ENCODE results near the gene RABIF.

RABIF gene

DNA sequence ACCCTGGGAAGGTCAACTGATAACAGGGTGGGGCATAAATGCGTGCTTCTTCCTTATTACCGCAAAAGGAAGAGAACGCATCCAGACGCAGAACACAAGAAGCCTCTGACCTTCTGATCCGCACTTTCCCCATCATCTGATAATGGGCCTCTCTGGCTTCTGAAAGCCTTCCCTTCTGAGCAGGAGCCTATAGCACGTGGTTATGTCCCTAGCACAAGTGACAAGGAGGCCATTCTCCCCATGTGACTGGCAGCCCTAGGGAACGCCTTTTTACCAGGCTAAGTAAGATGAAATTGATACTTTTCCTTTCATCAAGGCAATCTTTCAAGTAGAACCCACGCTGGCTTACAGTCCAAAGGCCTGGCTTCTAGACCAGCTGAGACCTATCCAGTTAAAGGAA, 34.2 kb downstream of the RABIF start:
- no peaks in the 10 kb centered on the region for H3K27me3 ChIP-seq (ENCODE audit: insufficient read depth, low read depth)
- H3K9ac ChIP-seq = no peak overlapping the region
- H3K4me2 ChIP-seq = no peak overlapping the region
- TF ChIP-seq, protein P1, sequence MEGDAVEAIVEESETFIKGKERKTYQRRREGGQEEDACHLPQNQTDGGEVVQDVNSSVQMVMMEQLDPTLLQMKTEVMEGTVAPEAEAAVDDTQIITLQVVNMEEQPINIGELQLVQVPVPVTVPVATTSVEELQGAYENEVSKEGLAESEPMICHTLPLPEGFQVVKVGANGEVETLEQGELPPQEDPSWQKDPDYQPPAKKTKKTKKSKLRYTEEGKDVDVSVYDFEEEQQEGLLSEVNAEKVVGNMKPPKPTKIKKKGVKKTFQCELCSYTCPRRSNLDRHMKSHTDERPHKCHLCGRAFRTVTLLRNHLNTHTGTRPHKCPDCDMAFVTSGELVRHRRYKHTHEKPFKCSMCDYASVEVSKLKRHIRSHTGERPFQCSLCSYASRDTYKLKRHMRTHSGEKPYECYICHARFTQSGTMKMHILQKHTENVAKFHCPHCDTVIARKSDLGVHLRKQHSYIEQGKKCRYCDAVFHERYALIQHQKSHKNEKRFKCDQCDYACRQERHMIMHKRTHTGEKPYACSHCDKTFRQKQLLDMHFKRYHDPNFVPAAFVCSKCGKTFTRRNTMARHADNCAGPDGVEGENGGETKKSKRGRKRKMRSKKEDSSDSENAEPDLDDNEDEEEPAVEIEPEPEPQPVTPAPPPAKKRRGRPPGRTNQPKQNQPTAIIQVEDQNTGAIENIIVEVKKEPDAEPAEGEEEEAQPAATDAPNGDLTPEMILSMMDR (conservative IDR thresholded peaks at IDR 0.05; ENCODE audit: low read depth, low read length) = no peak
- no peaks in the 10 kb centered on the region for H4K20me1 ChIP-seq (ENCODE audit: insufficient read depth)
- H3K36me3 ChIP-seq (ENCODE audit: insufficient read depth) = no peaks in the 10 kb centered on the region
- no peaks in the 10 kb centered on the region for H3K4me1 ChIP-seq (ENCODE audit: low read depth, poor library complexity, severe bottlenecking)
- H3K79me2 ChIP-seq (ENCODE audit: insufficient read depth, low read depth) = no peaks in the 10 kb centered on the region
- H2AFZ ChIP-seq (ENCODE audit: low read depth) = no peak overlapping the region
- no peak overlapping the region for H3K4me3 ChIP-seq (IDR thresholded peaks at IDR 0.05; ENCODE audit: insufficient read depth, low read depth, low read length)
- no peak overlapping the region for H3K27ac ChIP-seq

DNA sequence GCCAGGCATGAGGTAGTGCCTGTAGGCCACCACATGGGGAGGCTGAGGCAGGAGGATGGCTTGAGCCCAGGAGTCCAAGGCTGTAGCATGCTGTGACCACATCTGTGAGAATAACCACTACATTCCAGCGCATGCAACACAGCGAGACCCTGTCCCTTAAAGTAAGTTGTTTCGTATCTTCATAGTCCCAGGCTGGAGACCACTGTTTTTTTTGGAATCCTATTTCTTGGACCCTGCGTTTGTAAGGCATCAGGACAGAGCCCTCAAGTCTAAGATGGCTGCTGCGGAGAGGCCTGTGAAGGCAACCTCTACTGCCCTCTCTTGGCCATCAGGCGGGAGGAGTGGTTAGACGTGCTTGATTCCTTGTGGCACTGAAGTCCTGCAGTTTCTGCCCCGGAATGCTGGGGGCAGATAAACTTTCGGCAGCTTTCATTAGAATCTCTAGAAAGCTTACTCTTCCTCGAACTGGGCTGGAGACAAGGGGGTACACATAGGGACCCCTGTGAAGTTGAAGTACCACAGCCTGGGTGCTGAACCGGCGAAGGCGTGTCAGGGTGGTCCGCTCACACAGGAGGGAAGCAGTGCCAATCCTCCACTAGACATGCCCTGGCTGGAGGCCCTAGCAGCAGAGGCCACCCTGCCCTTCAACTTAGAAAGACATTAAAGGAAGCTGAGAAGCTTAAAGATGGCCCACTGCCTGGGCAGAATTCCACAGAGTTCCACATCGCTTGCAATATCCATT, 36.6 kb downstream of the RABIF start:
- Histone ChIP-seq H3K4me2 (no peak overlapping the region), H4K20me1 (ENCODE audit: insufficient read depth) (no peaks in the 10 kb centered on the region), H3K9ac (no peak overlapping the region), H3K4me1 (ENCODE audit: low read depth, poor library complexity, severe bottlenecking) (no peaks in the 10 kb centered on the region), H3K27me3 (ENCODE audit: insufficient read depth, low read depth) (no peaks in the 10 kb centered on the region), H2AFZ (ENCODE audit: low read depth) (no peak overlapping the region), H3K79me2 (ENCODE audit: insufficient read depth, low read depth) (no peaks in the 10 kb centered on the region), H3K36me3 (ENCODE audit: insufficient read depth) (no peaks in the 10 kb centered on the region), H3K27ac (no peak overlapping the region), H3K4me3 (IDR thresholded peaks at IDR 0.05; ENCODE audit: insufficient read depth, low read depth, low read length) (no peak overlapping the region)
- TF ChIP-seq, protein P1 (conservative IDR thresholded peaks at IDR 0.05; ENCODE audit: low read depth, low read length) = peak; percentile 27; the same call in 1 of the 2 replicates

DNA sequence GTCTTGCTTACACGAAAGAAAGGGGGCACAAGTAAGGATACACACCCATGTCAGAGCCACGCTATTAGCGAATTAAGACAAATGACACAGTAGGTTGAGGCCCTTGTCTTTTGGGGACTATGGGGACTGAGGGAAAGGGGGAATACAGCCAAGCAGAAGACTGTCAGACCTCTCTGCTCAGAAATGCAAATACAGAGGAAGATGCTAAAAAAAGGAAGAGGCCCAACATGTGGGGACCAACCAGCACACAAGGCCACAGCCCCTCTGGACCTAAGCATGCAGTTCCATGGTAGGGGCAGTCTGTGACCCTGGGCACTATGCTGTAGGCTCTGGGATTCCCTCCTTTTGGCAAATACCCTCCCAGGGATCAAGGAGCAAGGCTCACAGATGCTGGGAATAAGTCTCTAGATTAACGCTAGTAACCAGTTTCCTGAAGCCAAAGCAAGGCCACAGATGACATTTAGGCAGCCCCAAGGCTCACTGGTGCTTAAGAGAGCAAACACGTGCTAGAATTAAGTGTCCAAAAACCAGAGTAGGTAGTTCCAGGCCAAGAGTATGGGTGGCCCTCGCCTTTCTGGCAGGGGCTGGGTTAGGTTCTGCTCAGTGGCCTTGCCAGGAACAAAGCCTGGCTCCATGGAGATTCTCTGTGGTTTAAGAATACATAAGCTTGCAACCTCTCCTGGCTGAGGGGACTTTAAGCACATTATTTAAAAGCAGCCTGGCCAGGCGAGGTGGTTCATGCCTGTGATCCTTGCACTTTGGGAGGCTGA, 38.2 kb downstream of the RABIF start:
- Histone ChIP-seq H3K36me3 (ENCODE audit: insufficient read depth) (no peaks in the 10 kb centered on the region), H3K27ac (no peak overlapping the region), H3K79me2 (ENCODE audit: insufficient read depth, low read depth) (no peaks in the 10 kb centered on the region), H3K9ac (no peak overlapping the region), H3K4me3 (IDR thresholded peaks at IDR 0.05; ENCODE audit: insufficient read depth, low read depth, low read length) (no peak overlapping the region), H3K4me2 (no peak overlapping the region), H3K27me3 (ENCODE audit: insufficient read depth, low read depth) (no peaks in the 10 kb centered on the region), H4K20me1 (ENCODE audit: insufficient read depth) (no peaks in the 10 kb centered on the region), H2AFZ (ENCODE audit: low read depth) (no peak overlapping the region), H3K4me1 (ENCODE audit: low read depth, poor library complexity, severe bottlenecking) (no peaks in the 10 kb centered on the region)
- TF ChIP-seq, protein P1 (conservative IDR thresholded peaks at IDR 0.05; ENCODE audit: low read depth, low read length) = no peak

DNA sequence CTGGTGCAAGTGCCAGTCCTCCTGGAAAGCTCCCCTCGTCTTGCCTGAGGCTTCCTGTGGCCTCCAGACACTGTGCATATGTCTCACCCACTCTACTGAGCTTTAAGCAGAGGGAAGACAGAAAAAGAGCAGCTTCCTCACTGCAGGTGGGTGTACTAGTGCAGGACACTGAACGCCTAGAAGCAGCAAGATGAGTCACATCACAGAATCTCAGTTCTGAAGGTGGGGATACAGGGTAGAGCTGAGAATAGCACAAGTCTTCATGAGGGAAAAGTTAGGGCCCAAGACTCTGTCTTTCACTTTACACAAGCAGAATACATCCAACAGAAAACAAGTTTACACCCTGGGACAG, 40.8 kb downstream of the RABIF start:
- Histone ChIP-seq H3K79me2 (ENCODE audit: insufficient read depth, low read depth) (no peaks in the 10 kb centered on the region), H3K4me3 (IDR thresholded peaks at IDR 0.05; ENCODE audit: insufficient read depth, low read depth, low read length) (no peak overlapping the region), H3K9ac (no peak overlapping the region), H3K4me1 (ENCODE audit: low read depth, poor library complexity, severe bottlenecking) (no peaks in the 10 kb centered on the region), H3K27me3 (ENCODE audit: insufficient read depth, low read depth) (no peaks in the 10 kb centered on the region), H3K4me2 (no peak overlapping the region), H3K36me3 (ENCODE audit: insufficient read depth) (no peaks in the 10 kb centered on the region), H2AFZ (ENCODE audit: low read depth) (no peak overlapping the region), H3K27ac (no peak overlapping the region), H4K20me1 (ENCODE audit: insufficient read depth) (no peaks in the 10 kb centered on the region)
- TF ChIP-seq, protein P1 (conservative IDR thresholded peaks at IDR 0.05; ENCODE audit: low read depth, low read length) = no peak

Data from KMS-11 (cell line).